SK-N-MC (cell line): ENCODE data around the gene MAP3K21.

Source experiments
- EZH2 ChIP-seq: fragments of 200-600 bp; sonication (generic); IDR thresholded peaks from one replicate; pipeline ENCODE4 v1.6.1; 2017; ENCODE audit warnings: antibody characterized with exemption
- FOXP2 ChIP-seq: optimal IDR thresholded peaks from 2 replicates; pipeline ENCODE3; 2011; ENCODE audit warnings: mild to moderate bottlenecking, moderate library complexity; ENCODE audit not compliant: insufficient read depth; ENCODE audit errors: extremely low read length, control extremely low read depth
- POLR2AphosphoS5 ChIP-seq: IDR thresholded peaks from 2 replicates; pipeline ENCODE4 v1.6.1; 2012; ENCODE audit warnings: mild to moderate bottlenecking, low read depth, low read length, borderline replicate concordance

DNA sequence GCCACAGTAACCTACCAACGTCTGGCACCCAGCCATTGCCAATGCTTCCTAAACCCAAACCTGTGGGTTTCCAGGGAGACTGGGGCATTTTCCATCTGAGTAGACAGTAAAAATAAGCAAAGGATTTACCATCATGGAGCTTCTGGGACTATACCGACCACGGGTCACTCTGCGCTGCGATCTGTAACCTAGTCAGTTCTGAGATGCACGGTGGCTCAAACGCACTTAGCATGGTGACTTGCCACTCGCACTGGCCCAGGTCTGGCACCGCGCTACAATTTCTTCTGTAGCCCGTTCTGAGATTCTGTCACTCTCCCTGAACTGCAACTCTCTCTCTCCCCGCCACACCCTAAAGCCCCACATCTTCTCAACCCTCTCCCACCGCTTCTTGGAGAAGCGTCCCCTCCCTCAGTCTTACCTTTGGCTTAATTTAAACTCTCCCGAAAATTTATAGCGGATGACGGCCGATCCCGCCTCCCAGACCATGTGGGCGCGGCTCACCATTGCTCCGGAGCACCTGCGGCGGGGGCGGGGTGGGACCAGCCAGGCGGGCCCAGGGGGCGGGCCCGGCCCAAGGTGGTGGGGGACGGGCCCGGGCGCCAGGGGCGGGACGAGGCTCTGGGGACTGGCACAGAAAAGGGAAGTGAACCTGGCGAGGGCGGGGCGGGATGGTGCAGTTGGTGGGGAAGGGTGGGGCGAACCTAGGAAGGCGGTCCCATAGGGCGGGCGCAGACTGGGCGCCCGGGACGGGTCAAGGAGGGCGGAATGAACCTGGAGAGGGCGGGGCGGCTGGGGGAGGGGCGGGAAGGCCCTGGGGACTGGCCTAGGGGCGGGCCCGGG lies 493 bp upstream of the MAP3K21 start:
- TF ChIP-seq EZH2 (no peak), POLR2AphosphoS5 (no peak), FOXP2 (no peak)
